Sigmoid colon (tissue), 7 donors: ENCODE results near the gene PYGM. TPM values are rescaled to one million over a fixed set of nuclear protein-coding genes. Genes with fewer than 3 reads are reported as not detected.
A peak's percentile ranks its signal among the peaks of the same experiment; 100 is the strongest.

Experiments used
- DNase-seq: peaks from one replicate; pipeline ENCODE4 v3.0.0-alpha.2; 2019
- H3K27ac ChIP-seq, 4 donors: fragments of 200-600 bp; sonication (generic); one replicate each; pipeline ENCODE4 v1.5.1; 2016 to 2019; ENCODE audit warnings: mild to moderate bottlenecking in 1 of 4
- H3K27me3 ChIP-seq, 3 donors: fragments of 200-600 bp; sonication (generic); one replicate each; pipeline ENCODE4 v1.5.1; 2019; ENCODE audit warnings: mild to moderate bottlenecking in 1 of 3
- H3K36me3 ChIP-seq, 4 donors: fragments of 200-600 bp; sonication (generic); one replicate each; pipeline ENCODE4 v1.5.1; 2016 to 2019
- H3K4me1 ChIP-seq, 4 donors: fragments of 200-600 bp; sonication (generic); one replicate each; pipeline ENCODE4 v1.5.1; 2017 to 2019
- H3K4me3 ChIP-seq, 4 donors: fragments of 200-600 bp; sonication (generic); one replicate each; pipeline ENCODE4 v1.5.1; 2017 to 2019; ENCODE audit warnings: mild to moderate bottlenecking in 2 of 4, moderate library complexity in 1 of 4
- H3K9me3 ChIP-seq, 4 donors: fragments of 200-600 bp in 3 of 4; sonication (generic) in 3 of 4; one replicate each; pipeline versions ENCODE4 v1.5.1 to v1.6.1; 2013 to 2019
- EP300 ChIP-seq, 4 donors: sonication (generic); formaldehyde crosslinking; IDR thresholded peaks; one replicate each; pipeline ENCODE4 v1.6.1; 2017; ENCODE audit warnings: antibody characterized with exemption in 4 of 4
- POLR2A ChIP-seq, 2 donors: fragments of 450-650 bp; IDR thresholded peaks; one replicate each; pipeline ENCODE4 v1.6.1; 2016; ENCODE audit warnings: antibody characterized with exemption in 2 of 2, mild to moderate bottlenecking in 2 of 2, moderate library complexity in 2 of 2
- POLR2AphosphoS5 ChIP-seq, 4 donors: sonication (generic); formaldehyde crosslinking; IDR thresholded peaks; one replicate each; pipeline ENCODE4 v1.6.1; 2017; ENCODE audit warnings: antibody characterized with exemption in 4 of 4
- WGBS, 2 donors: extraction: QIAGEN DNeasy Blood & Tissue Kit; methylation state at CpG; one replicate each; pipeline ENCODE4 v1.1.7; 2013; 5-methylcytosine and 5-hydroxymethylcytosine counted together
- intact Hi-C: fragments of 100-400 bp; cut with DNase I; formaldehyde crosslinking; loops from one replicate; pipeline ENCODE4 v1.15.1; 2023
- polyA plus RNA-seq, 3 donors: library from polyadenylated mRNA; stranded (reverse); fragments of 200-250 nt; gene quantifications; one replicate each; pipeline ENCODE4 v1.2.3, GENCODE V29; 2013
- total RNA-seq, 4 donors: library from RNA; depleted of rRNA; stranded (reverse); fragments of >200 nt; gene quantifications; one replicate each; pipeline ENCODE4 v1.1.0, GENCODE V29; 2016
- TF ChIP-seq, protein P1 (sequence below), 4 experiments: fragments of 450-650 bp in 3 of 4; fragments of 200-600 bp in 1 of 4; IDR thresholded peaks; one replicate each; pipeline ENCODE4 v1.5.1; 2016 to 2019; ENCODE audit warnings: antibody characterized with exemption in 4 of 4, mild to moderate bottlenecking in 3 of 4, moderate library complexity in 2 of 4
- donor health status: healthy with polysubstance abuse.
- donor health status: Bipolar disorder and iron deficiency.
- donor health status: healthy.

Gene PYGM
- total and polyA plus RNA-seq, 7 donors = 0.23 to 42.1 (median 10.5) TPM

DNA sequence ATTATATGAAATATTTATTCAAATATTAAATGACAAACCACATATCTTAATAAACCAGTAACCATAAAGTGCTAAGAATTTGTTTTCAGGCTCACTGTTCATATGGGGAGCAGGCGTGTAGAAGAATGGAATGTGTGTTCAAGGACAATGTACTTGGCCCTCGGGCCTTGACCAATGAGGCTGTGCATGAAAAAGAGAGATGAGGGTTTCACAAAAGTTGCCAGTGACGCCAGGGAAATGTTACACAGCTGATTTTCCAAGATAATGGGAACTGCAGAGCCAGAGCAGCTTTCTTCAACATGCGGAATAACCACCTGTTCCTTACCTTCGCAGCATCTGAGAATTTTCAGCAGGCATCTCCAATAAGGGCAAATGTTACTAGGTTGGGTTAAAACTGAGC lies 14.4 kb upstream of the PYGM start:
- Histone ChIP-seq H3K4me3 (no peak overlapping the region), H3K9me3 (no peaks in the 10 kb centered on the region), H3K36me3 (peaks cover 47 to 74% (median 64%) of the 10 kb centered on the region in 4 donors), H3K4me1 (peaks cover 0 to 66% (median 50%) of the 10 kb centered on the region in 4 donors), H3K27me3 (no peaks in the 10 kb centered on the region), H3K27ac (peak overlapping the region in 2 of 4 donors; percentile 14 to 56)
- intact Hi-C loops = no loop called here
- TF ChIP-seq POLR2A (IDR thresholded peaks at IDR 0.05) (no peak), POLR2AphosphoS5 (IDR thresholded peaks at IDR 0.05) (no peak), EP300 (IDR thresholded peaks at IDR 0.05) (no peak)
- TF ChIP-seq, protein P1, sequence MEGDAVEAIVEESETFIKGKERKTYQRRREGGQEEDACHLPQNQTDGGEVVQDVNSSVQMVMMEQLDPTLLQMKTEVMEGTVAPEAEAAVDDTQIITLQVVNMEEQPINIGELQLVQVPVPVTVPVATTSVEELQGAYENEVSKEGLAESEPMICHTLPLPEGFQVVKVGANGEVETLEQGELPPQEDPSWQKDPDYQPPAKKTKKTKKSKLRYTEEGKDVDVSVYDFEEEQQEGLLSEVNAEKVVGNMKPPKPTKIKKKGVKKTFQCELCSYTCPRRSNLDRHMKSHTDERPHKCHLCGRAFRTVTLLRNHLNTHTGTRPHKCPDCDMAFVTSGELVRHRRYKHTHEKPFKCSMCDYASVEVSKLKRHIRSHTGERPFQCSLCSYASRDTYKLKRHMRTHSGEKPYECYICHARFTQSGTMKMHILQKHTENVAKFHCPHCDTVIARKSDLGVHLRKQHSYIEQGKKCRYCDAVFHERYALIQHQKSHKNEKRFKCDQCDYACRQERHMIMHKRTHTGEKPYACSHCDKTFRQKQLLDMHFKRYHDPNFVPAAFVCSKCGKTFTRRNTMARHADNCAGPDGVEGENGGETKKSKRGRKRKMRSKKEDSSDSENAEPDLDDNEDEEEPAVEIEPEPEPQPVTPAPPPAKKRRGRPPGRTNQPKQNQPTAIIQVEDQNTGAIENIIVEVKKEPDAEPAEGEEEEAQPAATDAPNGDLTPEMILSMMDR (IDR thresholded peaks at IDR 0.05) = no peak
- no peak for DNase-seq
- 78 to 83% methylated on average over 5 of the region's 5 CpGs for WGBS, 2 donors

- intact Hi-C loops = no loop called here
- H3K27ac ChIP-seq = peak overlapping the region in 3 of 4 donors; percentile 14 to 56 (median 48)
- no peaks in the 10 kb centered on the region for H3K27me3 ChIP-seq
- 52 to 73% methylated on average over 3 of the region's 3 CpGs for WGBS, 2 donors
- H3K9me3 ChIP-seq = no peaks in the 10 kb centered on the region
- H3K4me3 ChIP-seq = no peak overlapping the region
- DNase-seq = no peak
- TF ChIP-seq EP300 (IDR thresholded peaks at IDR 0.05) (no peak), POLR2A (IDR thresholded peaks at IDR 0.05) (no peak), POLR2AphosphoS5 (IDR thresholded peaks at IDR 0.05) (no peak)
- TF ChIP-seq, protein P1 (IDR thresholded peaks at IDR 0.05) = no peak
- peaks cover 64 to 91% (median 81%) of the 10 kb centered on the region in 4 donors for H3K36me3 ChIP-seq
- H3K4me1 ChIP-seq = peaks cover 0 to 74% (median 54%) of the 10 kb centered on the region in 4 donors
Observed at GRCh38 chr11:64772303-64773018, 12.7 kb upstream of the PYGM start.

GRCh38 chr11:64771861-64772260 lies 12.1 kb upstream of the PYGM start:
- DNase-seq = no peak
- Histone ChIP-seq H3K9me3 (no peaks in the 10 kb centered on the region), H3K27me3 (no peaks in the 10 kb centered on the region), H3K4me3 (no peak overlapping the region), H3K27ac (peak overlapping the region in 3 of 4 donors; percentile 14 to 56 (median 48)), H3K4me1 (peaks cover 0 to 76% (median 51%) of the 10 kb centered on the region in 4 donors), H3K36me3 (peaks cover 70 to 97% (median 87%) of the 10 kb centered on the region in 4 donors)
- 67 to 90% methylated on average over 2 of the region's 2 CpGs for WGBS, 2 donors
- TF ChIP-seq POLR2AphosphoS5 (IDR thresholded peaks at IDR 0.05) (no peak), EP300 (IDR thresholded peaks at IDR 0.05) (no peak), POLR2A (IDR thresholded peaks at IDR 0.05) (no peak)
- TF ChIP-seq, protein P1 (IDR thresholded peaks at IDR 0.05) = no peak
- intact Hi-C loops = no loop called here

- TF ChIP-seq POLR2A (IDR thresholded peaks at IDR 0.05) (no peak), EP300 (IDR thresholded peaks at IDR 0.05) (no peak), POLR2AphosphoS5 (IDR thresholded peaks at IDR 0.05) (no peak)
- TF ChIP-seq, protein P1 (IDR thresholded peaks at IDR 0.05) = no peak
- Histone ChIP-seq H3K4me1 (peaks cover 0 to 62% (median 42%) of the 10 kb centered on the region in 4 donors), H3K27ac (no peak overlapping the region), H3K4me3 (no peak overlapping the region), H3K9me3 (no peaks in the 10 kb centered on the region), H3K27me3 (no peaks in the 10 kb centered on the region), H3K36me3 (peaks cover 77 to 100% (median 90%) of the 10 kb centered on the region in 4 donors)
- 96% methylated on average over 12 of the region's 12 CpGs for WGBS, 2 donors
- intact Hi-C loops = no loop called here
- peak; percentile 60 for DNase-seq
Observed at GRCh38 chr11:64770120-64770519, 10.3 kb upstream of the PYGM start.
